Immature natural killer cell (primary cell): ENCODE data around the gene TLR2. TPM values are rescaled to one million over a fixed set of nuclear protein-coding genes. Genes with fewer than 3 reads are reported as not detected.
"Not testable (repeated sequence)": the region's sequence is repeated elsewhere in the genome, so short reads cannot be mapped to it uniquely, and the experiment has no call there.

Experiments used
- DNase-seq, 3 donors: peaks; one replicate each; pipeline ENCODE4 v3.0.0; 2022; ENCODE audit warnings: mixed read lengths in 1 of 3
- H3K27ac Mint-ChIP-seq, 6 donors: one replicate each; pipeline ENCODE4 v1.8.0; 2020; ENCODE audit warnings: mixed read lengths in 6 of 6, mild to moderate bottlenecking in 5 of 6, inconsistent platforms in 4 of 6, moderate library complexity in 3 of 6
- H3K27me3 Mint-ChIP-seq, 3 donors: one replicate each; pipeline ENCODE4 v1.8.0; 2020 to 2021; ENCODE audit warnings: low read depth in 3 of 3, mild to moderate bottlenecking in 3 of 3, mixed read lengths in 3 of 3, moderate library complexity in 3 of 3, inconsistent platforms in 1 of 3
- H3K36me3 Mint-ChIP-seq, 3 donors: one replicate each; pipeline ENCODE4 v1.8.0; 2020; ENCODE audit warnings: mixed read lengths in 3 of 3, inconsistent platforms in 2 of 3, mild to moderate bottlenecking in 2 of 3
- H3K4me1 Mint-ChIP-seq, 2 donors: one replicate each; pipeline ENCODE4 v1.8.0; 2020; ENCODE audit warnings: inconsistent platforms in 2 of 2, mild to moderate bottlenecking in 2 of 2, mixed read lengths in 2 of 2, moderate library complexity in 1 of 2
- H3K4me3 Mint-ChIP-seq, 5 donors: one replicate each; pipeline ENCODE4 v1.8.0; 2020; ENCODE audit warnings: mild to moderate bottlenecking in 5 of 5, mixed read lengths in 5 of 5, inconsistent platforms in 3 of 5, moderate library complexity in 3 of 5
- H3K9me3 Mint-ChIP-seq, 6 donors: one replicate each; pipeline ENCODE4 v1.8.0; 2020; ENCODE audit warnings: mild to moderate bottlenecking in 6 of 6, mixed read lengths in 6 of 6, inconsistent platforms in 4 of 6, moderate library complexity in 3 of 6
- polyA plus RNA-seq, 3 donors: library from polyadenylated mRNA; unstranded; fragments of 300-500 nt; fragmentation: Illumina TruSeq; gene quantifications; one replicate each; pipeline ENCODE4 v1.2.3, GENCODE V29; 2021

The TLR2 gene
- polyA plus RNA-seq, 3 donors from 2014 or later, result 0.48 to 2.6 (median 1.5) TPM

DNA sequence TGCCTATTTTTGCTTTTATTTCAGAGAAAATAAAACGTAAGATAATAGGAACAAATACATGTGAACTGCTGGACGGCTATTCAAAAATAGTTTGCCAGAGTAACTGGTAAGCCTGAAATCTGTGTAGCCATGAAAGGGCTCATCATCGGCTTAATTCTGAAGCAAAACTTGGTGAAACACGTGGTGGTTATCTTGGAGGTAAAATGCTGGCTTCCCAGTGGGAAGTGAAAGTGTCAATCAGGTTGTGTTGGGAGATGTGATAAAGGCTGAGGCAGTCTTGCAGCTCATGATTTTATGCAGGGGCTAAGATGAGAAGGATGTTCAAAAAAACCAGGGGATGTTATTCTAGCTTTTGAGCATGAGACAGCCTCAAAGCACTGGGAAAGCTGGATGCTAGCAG lies 36.1 kb upstream of the TLR2 start:
- Mint-ChIP-seq H3K9me3 (no peaks in the 10 kb centered on the region), H3K4me3 (no peak overlapping the region), H3K4me1 (peaks cover 24 to 25% of the 10 kb centered on the region in 2 donors), H3K36me3 (no peaks in the 10 kb centered on the region), H3K27ac (peak overlapping the region in 1 of 6 donors; percentile 0), H3K27me3 (peaks cover 0 to 2% (median 0%) of the 10 kb centered on the region in 3 donors)
- no peak for DNase-seq

DNA sequence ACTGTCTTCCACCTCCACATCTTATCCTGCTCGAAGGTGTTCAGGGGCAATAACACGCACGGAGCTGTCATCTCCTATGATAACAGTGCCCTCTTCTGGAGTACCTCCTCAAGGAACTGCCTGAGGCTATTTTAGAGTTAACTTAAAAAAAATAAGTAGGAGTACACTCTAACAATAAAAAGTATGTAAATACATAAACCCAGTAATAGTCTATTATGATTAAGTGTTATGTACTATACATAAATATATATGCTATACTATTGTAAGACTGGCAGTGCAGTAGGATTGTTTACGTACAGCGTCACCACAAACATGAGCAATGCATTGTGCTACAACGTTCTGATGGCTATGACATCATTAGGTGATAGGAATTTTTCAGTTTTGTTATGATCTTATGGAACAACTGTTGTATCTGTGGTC lies 34.5 kb upstream of the TLR2 start:
- Mint-ChIP-seq H3K27ac (no peak overlapping the region), H3K36me3 (no peaks in the 10 kb centered on the region), H3K27me3 (peaks cover 0 to 2% (median 0%) of the 10 kb centered on the region in 3 donors), H3K4me1 (peaks cover 18 to 20% of the 10 kb centered on the region in 2 donors), H3K4me3 (no peak overlapping the region), H3K9me3 (no peaks in the 10 kb centered on the region)
- DNase-seq, result no peak

DNA sequence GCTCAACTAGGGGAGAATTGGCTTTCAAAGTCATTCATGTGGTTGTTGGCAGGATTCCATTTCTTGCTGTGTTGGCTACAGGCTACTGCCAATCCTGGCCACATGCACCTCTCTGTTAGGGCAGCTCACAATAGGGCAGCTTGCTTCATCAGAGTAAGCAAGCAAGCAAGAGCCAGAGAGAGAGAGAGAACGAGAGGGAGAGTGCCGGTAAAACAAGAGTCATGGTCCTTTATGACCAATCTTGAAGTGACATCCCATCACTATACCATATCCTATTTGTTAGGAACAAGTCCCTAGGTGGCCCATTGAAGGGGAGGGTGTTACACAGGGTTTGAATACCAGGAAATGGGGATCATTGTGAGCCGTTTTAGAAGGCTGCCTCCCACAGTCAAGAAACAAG lies 33.0 kb upstream of the TLR2 start:
- peaks cover 18 to 20% of the 10 kb centered on the region in 2 donors for H3K4me1 Mint-ChIP-seq
- peak overlapping the region in 5 of 6 donors; percentile 6 to 74 (median 51) for H3K27ac Mint-ChIP-seq
- H3K9me3 Mint-ChIP-seq, result no peaks in the 10 kb centered on the region
- peak overlapping the region in 4 of 5 donors; percentile 21 to 61 (median 39) for H3K4me3 Mint-ChIP-seq
- no peak for DNase-seq
- peaks cover 0 to 10% (median 2%) of the 10 kb centered on the region in 3 donors for H3K27me3 Mint-ChIP-seq
- H3K36me3 Mint-ChIP-seq, result peaks cover 0 to 3% (median 0%) of the 10 kb centered on the region in 3 donors

DNA sequence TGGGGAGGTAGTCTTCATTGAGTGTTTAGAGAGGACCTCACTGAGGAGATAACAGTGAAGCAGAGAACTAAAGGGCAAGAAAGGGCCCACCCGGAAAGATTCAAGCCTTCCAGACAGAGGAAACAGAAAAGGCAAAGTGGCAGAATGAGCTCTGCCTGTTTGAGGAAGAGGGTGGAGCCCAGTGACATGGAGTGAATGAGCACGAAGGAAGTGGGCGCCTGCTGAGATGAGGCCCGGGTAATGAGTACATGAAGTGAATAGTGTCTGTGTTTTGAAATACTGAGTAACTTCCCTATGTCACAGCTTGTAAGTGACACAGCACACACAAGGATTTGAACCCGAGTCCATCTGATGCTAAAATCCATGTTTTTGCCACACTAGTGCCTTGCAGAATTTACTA lies 32.5 kb upstream of the TLR2 start:
- peaks cover 0 to 11% (median 2%) of the 10 kb centered on the region in 3 donors for H3K27me3 Mint-ChIP-seq
- peak overlapping the region in 3 of 5 donors; percentile 21 to 61 (median 52) for H3K4me3 Mint-ChIP-seq
- H3K4me1 Mint-ChIP-seq, result peaks cover 18 to 20% of the 10 kb centered on the region in 2 donors
- peak in 2 of 3 donors; percentile 11 to 14 for DNase-seq
- no peaks in the 10 kb centered on the region for H3K9me3 Mint-ChIP-seq
- peak overlapping the region; percentile 6 to 74 (median 53) for H3K27ac Mint-ChIP-seq
- H3K36me3 Mint-ChIP-seq, result peaks cover 0 to 3% (median 0%) of the 10 kb centered on the region in 3 donors

DNA sequence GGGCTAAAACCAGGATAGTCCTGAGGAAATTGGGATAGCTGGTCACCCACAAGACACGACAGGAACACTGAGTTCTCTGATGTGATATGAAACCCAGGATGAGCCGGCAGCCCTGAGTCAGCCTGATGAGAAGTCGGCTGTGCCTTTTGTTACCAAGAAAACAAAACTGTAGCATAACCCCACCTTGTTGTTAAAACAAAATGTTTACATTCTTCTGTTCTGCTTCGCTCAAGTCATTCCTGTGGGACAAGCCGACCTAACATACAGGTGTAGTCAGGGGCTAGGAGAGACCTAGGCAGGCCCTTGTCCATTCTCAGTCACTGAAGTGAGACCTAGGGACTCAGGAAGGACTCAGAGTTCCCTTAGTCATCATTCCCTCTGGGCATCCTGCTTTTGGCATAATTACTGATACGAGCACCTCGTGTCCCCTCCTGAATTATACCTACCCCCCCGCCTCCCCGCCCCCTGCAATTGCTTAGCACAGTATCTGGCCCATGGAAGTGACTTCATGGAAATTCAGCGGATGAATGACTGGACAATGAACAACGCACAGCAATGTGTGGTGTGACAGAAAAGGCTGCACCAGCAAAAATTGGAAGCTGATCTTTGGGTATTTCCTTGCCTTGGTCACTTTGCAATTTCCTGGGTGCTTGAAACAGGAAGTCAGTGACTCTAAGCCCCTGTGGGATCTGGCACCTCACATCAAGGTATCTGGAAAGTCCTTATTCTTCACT lies 31.9 kb upstream of the TLR2 start:
- H3K36me3 Mint-ChIP-seq, result peaks cover 0 to 3% (median 0%) of the 10 kb centered on the region in 3 donors
- peak overlapping the region in 1 of 6 donors; percentile 66 for H3K27ac Mint-ChIP-seq
- no peak for DNase-seq
- no peak overlapping the region for H3K4me3 Mint-ChIP-seq
- H3K9me3 Mint-ChIP-seq, result no peaks in the 10 kb centered on the region
- peaks cover 0 to 11% (median 2%) of the 10 kb centered on the region in 3 donors for H3K27me3 Mint-ChIP-seq
- H3K4me1 Mint-ChIP-seq, result peaks cover 18 to 20% of the 10 kb centered on the region in 2 donors

DNA sequence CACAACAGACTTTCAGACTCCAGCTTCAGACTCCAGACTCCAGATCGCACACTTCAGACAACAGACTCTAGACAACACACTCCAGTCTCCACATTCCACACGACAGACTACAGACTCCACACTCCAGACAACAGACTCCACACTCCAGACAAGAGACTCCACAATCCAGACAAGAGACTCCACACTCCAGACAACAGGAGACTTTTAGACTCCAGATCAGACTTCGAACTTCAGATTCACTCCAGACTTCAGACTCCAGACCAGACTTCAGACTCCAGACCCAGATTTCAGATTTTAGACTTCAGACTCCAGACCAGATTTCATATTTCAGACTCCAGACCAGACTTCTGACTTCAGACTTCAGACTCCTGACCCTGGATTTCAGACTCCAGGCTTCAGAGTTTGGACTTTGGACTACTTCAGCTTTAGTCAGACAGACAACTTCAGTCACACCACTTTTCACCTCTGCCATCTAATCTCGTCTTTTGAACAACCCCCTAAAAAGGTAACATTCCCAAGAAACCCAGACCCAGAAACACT lies 29.0 kb upstream of the TLR2 start:
- DNase-seq, result no peak
- Mint-ChIP-seq H3K27me3 (peaks cover 2 to 9% (median 3%) of the 10 kb centered on the region in 3 donors), H3K4me3 (no peak overlapping the region), H3K36me3 (peaks cover 0 to 3% (median 0%) of the 10 kb centered on the region in 3 donors), H3K9me3 (no peaks in the 10 kb centered on the region), H3K27ac (no peak overlapping the region), H3K4me1 (peaks cover 18 to 19% of the 10 kb centered on the region in 2 donors)

DNA sequence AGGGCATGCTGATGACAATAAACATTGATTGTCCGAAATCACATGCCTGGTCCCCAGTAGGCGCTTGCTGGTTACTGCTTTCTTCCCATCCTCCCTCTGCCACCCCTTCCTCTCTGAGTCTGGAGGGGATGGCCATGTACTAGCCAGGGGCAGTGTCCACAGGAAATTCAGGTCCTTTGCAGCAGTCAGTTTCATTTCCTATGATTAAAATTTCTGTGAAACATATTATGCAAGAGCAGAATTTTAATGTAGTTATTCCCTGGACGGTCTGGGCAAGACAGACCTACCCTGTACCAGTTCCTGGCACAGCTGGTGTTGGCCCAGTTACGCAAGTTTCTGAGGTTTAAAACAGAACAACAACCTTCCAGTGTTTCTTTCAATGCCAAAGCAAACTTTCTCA lies 28.2 kb upstream of the TLR2 start:
- Mint-ChIP-seq H3K36me3 (peaks cover 0 to 3% (median 0%) of the 10 kb centered on the region in 3 donors), H3K27me3 (peaks cover 2 to 9% (median 3%) of the 10 kb centered on the region in 3 donors), H3K4me1 (peaks cover 17 to 18% of the 10 kb centered on the region in 2 donors), H3K4me3 (no peak overlapping the region), H3K27ac (no peak overlapping the region), H3K9me3 (no peaks in the 10 kb centered on the region)
- no peak for DNase-seq

DNA sequence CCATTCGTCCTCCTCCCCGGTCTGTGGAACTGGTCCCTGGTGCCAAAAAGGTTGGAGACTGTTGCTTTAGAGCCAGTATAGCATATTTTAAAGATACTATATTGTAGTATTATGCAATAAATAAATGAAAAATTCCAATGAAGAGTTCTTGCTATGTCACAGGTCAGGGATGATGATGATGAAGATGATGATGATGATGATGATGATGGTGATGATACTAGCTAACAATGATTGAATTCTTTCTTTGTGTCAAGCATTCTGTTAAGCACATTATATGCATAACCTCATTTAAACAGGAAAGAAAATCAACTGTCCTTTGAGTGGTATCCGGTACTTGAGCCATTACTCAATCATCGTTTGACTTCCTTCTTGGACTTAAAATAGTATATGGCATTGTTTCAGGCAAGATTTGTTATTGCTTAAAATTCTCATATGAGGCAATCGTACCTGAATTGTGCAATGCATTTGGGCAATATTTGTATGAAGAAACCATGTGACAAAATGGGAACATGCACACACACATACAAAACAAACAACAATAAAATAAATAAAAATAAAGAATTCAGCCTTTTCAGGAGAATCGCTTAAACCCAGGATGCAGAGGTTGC lies 22.8 kb upstream of the TLR2 start:
- no peak overlapping the region for H3K4me3 Mint-ChIP-seq
- H3K27ac Mint-ChIP-seq, result no peak overlapping the region
- H3K27me3 Mint-ChIP-seq, result peaks cover 2 to 5% (median 2%) of the 10 kb centered on the region in 3 donors
- no peaks in the 10 kb centered on the region for H3K9me3 Mint-ChIP-seq
- no peak for DNase-seq
- peaks cover 0 to 5% (median 4%) of the 10 kb centered on the region in 3 donors for H3K36me3 Mint-ChIP-seq
- no peaks in the 10 kb centered on the region for H3K4me1 Mint-ChIP-seq

DNA sequence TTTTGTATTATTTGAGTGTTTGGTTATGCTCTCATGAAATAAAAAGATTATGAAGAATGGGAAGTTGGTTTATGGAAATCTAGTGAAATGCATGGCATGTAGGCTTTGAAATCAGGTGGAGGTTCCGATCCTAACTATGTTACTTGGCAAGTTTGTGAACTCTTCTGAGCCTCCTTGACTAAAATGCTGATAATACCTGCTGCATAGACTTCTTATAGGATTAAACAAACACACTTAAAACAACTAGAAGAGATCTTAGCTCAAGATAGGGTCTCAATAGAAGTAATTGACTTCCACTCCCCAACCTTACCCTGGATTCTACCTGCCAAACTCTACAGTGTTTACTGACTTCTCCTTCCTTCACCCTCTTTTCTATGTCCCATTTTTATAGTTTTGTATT lies 22.2 kb upstream of the TLR2 start:
- no peaks in the 10 kb centered on the region for H3K4me1 Mint-ChIP-seq
- no peaks in the 10 kb centered on the region for H3K9me3 Mint-ChIP-seq
- H3K4me3 Mint-ChIP-seq, result no peak overlapping the region
- no peak overlapping the region for H3K27ac Mint-ChIP-seq
- DNase-seq, result no peak
- peaks cover 0 to 5% (median 4%) of the 10 kb centered on the region in 3 donors for H3K36me3 Mint-ChIP-seq
- H3K27me3 Mint-ChIP-seq, result peaks cover 2 to 5% (median 2%) of the 10 kb centered on the region in 3 donors

DNA sequence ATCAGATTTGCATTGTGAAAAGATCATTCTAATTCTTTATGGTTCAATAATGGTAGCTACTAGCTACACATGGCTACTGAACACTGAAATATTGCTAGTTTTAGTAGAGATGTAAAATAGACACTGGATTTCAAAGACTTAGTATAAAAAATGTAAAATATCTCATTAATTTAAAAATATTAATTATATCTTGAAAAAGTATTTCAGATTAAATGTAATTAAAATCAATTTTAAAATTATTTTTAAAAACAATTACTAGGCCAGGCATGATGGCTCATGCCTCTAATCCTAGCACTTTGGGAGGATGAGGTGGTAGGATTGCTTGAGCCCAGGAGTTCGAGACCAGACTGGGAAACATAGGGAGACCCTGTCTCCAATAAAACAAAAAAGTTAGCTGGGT lies 20.4 kb upstream of the TLR2 start:
- no peak overlapping the region for H3K27ac Mint-ChIP-seq
- H3K36me3 Mint-ChIP-seq, result peaks cover 0 to 5% (median 4%) of the 10 kb centered on the region in 3 donors
- H3K27me3 Mint-ChIP-seq, result peaks cover 2 to 6% (median 2%) of the 10 kb centered on the region in 3 donors
- H3K4me3 Mint-ChIP-seq, result no peak overlapping the region
- no peak for DNase-seq
- no peaks in the 10 kb centered on the region for H3K4me1 Mint-ChIP-seq
- H3K9me3 Mint-ChIP-seq, result no peaks in the 10 kb centered on the region

DNA sequence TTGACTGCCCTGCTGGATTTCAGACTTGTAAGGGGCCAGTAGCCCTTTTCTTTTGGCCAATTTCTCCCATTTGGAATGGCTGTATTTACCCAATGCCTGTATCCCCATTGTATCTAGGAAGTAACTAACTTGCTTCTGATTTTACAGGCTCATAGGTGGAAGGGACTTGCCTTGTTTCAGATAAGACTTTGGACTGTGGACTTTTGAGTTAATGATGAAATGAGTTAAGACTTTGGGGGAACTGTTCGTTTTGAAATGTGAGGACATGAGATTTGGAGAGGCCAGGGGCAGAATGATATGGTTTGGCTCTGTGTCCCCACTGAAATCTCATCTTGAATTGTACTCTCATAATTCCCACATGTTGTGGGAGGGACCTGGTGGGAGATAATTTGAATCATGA lies 17.6 kb upstream of the TLR2 start:
- H3K27me3 Mint-ChIP-seq, H3K36me3 Mint-ChIP-seq, DNase-seq, H3K4me1 Mint-ChIP-seq, H3K27ac Mint-ChIP-seq, H3K9me3 Mint-ChIP-seq, H3K4me3 Mint-ChIP-seq: not testable (repeated sequence)

DNA sequence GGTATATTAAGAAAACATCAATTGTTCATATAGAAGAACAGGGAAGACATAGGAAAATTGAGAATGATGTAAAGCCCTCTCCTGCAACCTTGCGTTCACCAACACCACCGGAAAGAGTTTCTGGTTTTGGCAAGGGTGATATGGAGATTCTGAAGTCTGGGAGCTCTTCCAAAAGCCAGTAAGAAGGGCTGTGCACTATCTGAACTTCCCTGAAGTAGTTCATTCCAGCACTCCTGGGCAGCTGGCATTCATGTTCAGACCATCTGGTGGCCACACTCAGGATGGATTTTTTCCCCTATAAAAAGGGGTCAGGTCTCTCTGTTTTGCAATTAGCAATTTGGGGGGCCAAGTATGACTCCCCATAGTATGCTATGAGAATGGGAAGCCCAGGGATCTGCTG lies 15.4 kb upstream of the TLR2 start:
- Mint-ChIP-seq H3K27ac (no peak overlapping the region), H3K36me3 (no peaks in the 10 kb centered on the region), H3K4me3 (no peak overlapping the region)

DNA sequence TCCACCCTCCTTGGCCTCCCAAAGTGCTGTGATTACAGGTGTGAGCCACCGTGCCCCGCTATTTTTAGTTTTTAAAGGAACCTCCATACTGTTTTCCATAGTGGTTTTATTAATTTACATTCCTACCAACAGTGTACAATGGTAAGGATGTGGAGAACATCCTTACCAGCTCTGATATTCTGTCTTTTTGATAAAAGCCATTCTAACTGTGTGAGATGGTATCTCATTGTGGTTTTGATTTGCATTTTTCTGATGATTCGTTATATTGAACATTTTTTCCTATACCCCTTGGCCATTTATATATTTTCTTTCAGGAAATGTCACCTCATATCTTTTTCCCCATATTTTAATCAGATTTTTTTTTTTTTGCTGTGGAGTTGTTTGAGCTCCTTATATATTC lies 14.2 kb upstream of the TLR2 start:
- Mint-ChIP-seq H3K27ac (no peak overlapping the region), H3K9me3 (peaks cover 1 to 10% (median 4%) of the 10 kb centered on the region in 6 donors), H3K36me3 (no peaks in the 10 kb centered on the region), H3K4me3 (no peak overlapping the region), H3K27me3 (peaks cover 3 to 14% (median 10%) of the 10 kb centered on the region in 3 donors), H3K4me1 (no peaks in the 10 kb centered on the region)
- no peak for DNase-seq

More for the DNA sequence above, 15.4 kb upstream of the TLR2 start:
- Mint-ChIP-seq H3K27me3 (peaks cover 0 to 14% (median 6%) of the 10 kb centered on the region in 3 donors), H3K4me1 (no peaks in the 10 kb centered on the region), H3K9me3 (peaks cover 0 to 4% (median 0%) of the 10 kb centered on the region in 6 donors)
- no peak for DNase-seq

DNA sequence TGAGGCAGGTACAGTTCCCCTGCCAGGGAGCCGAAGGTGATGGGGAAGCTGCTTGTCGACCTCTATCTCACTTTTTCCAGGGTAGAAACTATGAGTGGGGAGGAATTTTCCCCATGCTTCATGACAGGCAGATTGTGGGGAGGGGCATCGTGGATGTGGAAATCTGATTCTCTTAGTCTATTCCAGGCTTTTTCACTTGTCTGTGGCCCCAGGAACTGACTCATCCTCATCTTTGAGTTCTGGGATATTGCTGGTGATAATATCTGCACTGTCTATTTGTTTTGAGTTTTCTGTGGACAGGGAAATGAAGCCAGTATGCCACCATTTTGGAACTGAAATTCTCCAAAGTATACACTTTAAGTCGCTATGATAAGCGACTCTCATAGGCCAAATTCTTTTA lies 7.6 kb upstream of the TLR2 start:
- Mint-ChIP-seq H3K36me3 (no peaks in the 10 kb centered on the region), H3K4me3 (no peak overlapping the region), H3K9me3 (peaks cover 4 to 32% (median 18%) of the 10 kb centered on the region in 6 donors), H3K27me3 (peaks cover 3 to 21% (median 12%) of the 10 kb centered on the region in 3 donors), H3K27ac (no peak overlapping the region), H3K4me1 (no peaks in the 10 kb centered on the region)
- no peak for DNase-seq
